ENCODE measurements around the gene AMMECR1. TPM values are rescaled to one million over a fixed set of nuclear protein-coding genes. Genes with fewer than 3 reads are reported as not detected.

The AMMECR1 gene
- total and polyA plus RNA-seq, 2 of the 13 experiments (the other 11 are each of a cell fraction or from before 2014, with no cell fraction given), result 3.1 to 7.5 TPM

GRCh38 chrX:110222497-110223257 lies 95.2 kb downstream of the AMMECR1 start:
- ChIA-PET CTCF (ENCODE audit: low intra/inter-chr PET ratio, low total read pairs) (no interaction called here), POLR2A (no interaction called here)
- no peak for DNase-seq (ENCODE audit: low spot score)
- ATAC-seq, result no peak
- WGBS (ENCODE audit: low lambda C conversion rate), result 97% methylated on average over 2 of the region's 2 CpGs
- Histone ChIP-seq H3K9ac (ENCODE audit: insufficient read depth, low read depth, low read length) (no peak overlapping the region), H3K36me3 (replicated peaks in 1 of 2; ENCODE audit: control insufficient read depth in 1 of 2, insufficient read depth in 2 of 2, low read length in 2 of 2) (no peaks in the 10 kb centered on the region), H3K4me2 (ENCODE audit: low read depth, low read length) (no peak overlapping the region), H3K79me2 (ENCODE audit: insufficient read depth, low read length) (no peaks in the 10 kb centered on the region), H3K4me3 (replicated peaks in 1 of 3; ENCODE audit: insufficient read depth in 1 of 3, low read depth in 2 of 3, low read length in 3 of 3) (no peak overlapping the region), H2AFZ (ENCODE audit: low read length) (no peak overlapping the region), H3K27me3 (ENCODE audit: control insufficient read depth in 1 of 2, insufficient read depth in 2 of 2, low read length in 2 of 2) (no peaks in the 10 kb centered on the region), H3K4me1 (ENCODE audit: insufficient read depth, low read length) (no peaks in the 10 kb centered on the region), H3K9me3 (ENCODE audit: low read length) (no peaks in the 10 kb centered on the region), H4K20me1 (ENCODE audit: insufficient read depth, low read length) (no peaks in the 10 kb centered on the region), H3K27ac (ENCODE audit: extremely low read length, insufficient read depth, low read length) (no peak overlapping the region)
- intact Hi-C loops (cut with micrococcal nuclease; ENCODE audit: unreplicated experiment) (no loop called here), in situ Hi-C loops (cut with HindIII; ENCODE audit: extremely low pct_ligation_motif_present, low pct_unique_long_range_greater_than_20kb) (no loop called here)
- no TSS peak for BruUV-seq (replicated peaks)
- TF ChIP-seq IKZF4 (CRISPR knock-in tag; IDR thresholded peaks at IDR 0.05; ENCODE audit: borderline replicate concordance, low read depth, not compliant biosample characterization) (no peak), IKZF1 (IDR thresholded peaks at IDR 0.05) (no peak), ZNF782 (CRISPR knock-in tag; IDR thresholded peaks at IDR 0.05; ENCODE audit: borderline replicate concordance) (no peak), MTF2 (CRISPR knock-in tag; IDR thresholded peaks at IDR 0.05; ENCODE audit: borderline replicate concordance) (no peak), SP2 (CRISPR knock-in tag; IDR thresholded peaks at IDR 0.05) (no peak), PHF5A (CRISPR knock-in tag; IDR thresholded peaks at IDR 0.05; ENCODE audit: low read depth, unreplicated experiment) (no peak), ZNF879 (CRISPR knock-in tag; IDR thresholded peaks at IDR 0.05) (no peak)
- FAIRE-seq, result no peak

DNA sequence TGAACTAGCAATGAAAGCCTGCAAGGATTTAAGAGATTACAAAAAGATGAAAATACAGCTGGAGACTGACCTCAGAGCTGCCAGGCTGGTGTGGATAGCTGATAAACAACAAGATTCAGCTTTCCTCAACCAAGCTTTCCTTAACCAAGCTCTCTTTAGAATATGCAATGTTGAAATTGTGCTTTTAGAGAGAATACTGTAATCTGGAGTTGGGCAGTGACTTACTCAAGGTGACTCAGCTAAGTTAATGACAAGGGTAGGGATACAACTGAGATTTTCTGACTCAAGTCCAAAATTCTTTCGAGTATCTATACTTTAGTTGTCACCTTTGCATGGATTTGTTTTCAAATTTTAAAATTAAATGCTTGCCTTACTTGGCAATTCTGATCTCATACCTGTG lies 98.0 kb downstream of the AMMECR1 start:
- ChIA-PET CTCF (ENCODE audit: low intra/inter-chr PET ratio, low total read pairs) (no interaction called here), POLR2A (no interaction called here)
- DNase-seq (ENCODE audit: low spot score) (no peak), FAIRE-seq (no peak), ATAC-seq (no peak)
- Histone ChIP-seq H3K9me3 (ENCODE audit: low read length) (no peaks in the 10 kb centered on the region), H4K20me1 (ENCODE audit: insufficient read depth, low read length) (no peaks in the 10 kb centered on the region), H2AFZ (ENCODE audit: low read length) (no peak overlapping the region), H3K9ac (ENCODE audit: insufficient read depth, low read depth, low read length) (no peak overlapping the region), H3K27me3 (ENCODE audit: control insufficient read depth in 1 of 2, insufficient read depth in 2 of 2, low read length in 2 of 2) (no peaks in the 10 kb centered on the region), H3K79me2 (ENCODE audit: insufficient read depth, low read length) (no peaks in the 10 kb centered on the region), H3K4me3 (replicated peaks in 1 of 3; ENCODE audit: insufficient read depth in 1 of 3, low read depth in 2 of 3, low read length in 3 of 3) (no peak overlapping the region), H3K36me3 (replicated peaks in 1 of 2; ENCODE audit: control insufficient read depth in 1 of 2, insufficient read depth in 2 of 2, low read length in 2 of 2) (no peaks in the 10 kb centered on the region), H3K4me2 (ENCODE audit: low read depth, low read length) (no peak overlapping the region), H3K27ac (ENCODE audit: extremely low read length, insufficient read depth, low read length) (no peak overlapping the region), H3K4me1 (ENCODE audit: insufficient read depth, low read length) (no peaks in the 10 kb centered on the region)
- TF ChIP-seq YY1 (IDR thresholded peaks at IDR 0.05; ENCODE audit: insufficient read depth, insufficient replicate concordance, low read depth, low read length), result no peak
- no peak for TF ChIP-seq HOXA9 (CRISPR knock-in tag; IDR thresholded peaks at IDR 0.05; ENCODE audit: borderline replicate concordance)
- TF ChIP-seq SMARCC2 (IDR thresholded peaks at IDR 0.05), result no peak
- intact Hi-C loops (cut with micrococcal nuclease; ENCODE audit: unreplicated experiment), result no loop called here
- BruUV-seq (replicated peaks), result no TSS peak
- WGBS (ENCODE audit: low lambda C conversion rate), result 80% methylated on average over 1 of the region's 1 CpG
- in situ Hi-C loops (cut with HindIII; ENCODE audit: extremely low pct_ligation_motif_present, low pct_unique_long_range_greater_than_20kb), result no loop called here

All from HepG2 (cell line).